Panc1 (cell line): ENCODE data around the gene FAAP20. TPM values are rescaled to one million over a fixed set of nuclear protein-coding genes. Genes with fewer than 3 reads are reported as not detected.

Source experiments
- ATAC-seq: fragments of 200-7000 bp; cut with Tn5 transposase; 2 replicates; pipeline ENCODE4 v1.9.1; 2020; ENCODE audit warnings: mild to moderate bottlenecking, moderate library complexity
- BruUV-seq: library from RNA; stranded (reverse); fragments of 400-500 nt; replicated peaks from 2 replicates; lab custom pipeline; 2021; lab: Mats Ljungman, UMichigan
- CTCF ChIA-PET: fragments of 300-600 bp; sonication (Branson Sonifier 250); formaldehyde crosslinking; loops from one replicate; lab custom pipeline; 2022; ENCODE audit warnings: antibody characterized with exemption; lab: Charles Lee
- POLR2A ChIA-PET: fragments of 300-600 bp; sonication (Branson Sonifier 250); formaldehyde crosslinking; loops from one replicate; lab custom pipeline; 2022; ENCODE audit warnings: antibody characterized with exemption; lab: Charles Lee
- DNase-seq: peaks from one replicate; pipeline ENCODE4 v3.0.0-alpha.2; 2010; ENCODE audit warnings: low read depth, low spot score
- H3K27ac ChIP-seq: 2 replicates; pipeline ENCODE4 v1.5.1; 2011; ENCODE audit warnings: mild to moderate bottlenecking, low read length, inconsistent platforms
- H3K27me3 ChIP-seq: fragments of 200-500 bp; sonication (Bioruptor generic); 2 replicates; pipeline ENCODE4 v1.6.0; 2014; ENCODE audit warnings: low read length, inconsistent platforms; ENCODE audit not compliant: control insufficient read depth, insufficient read depth
- H3K36me3 ChIP-seq: fragments of 200-500 bp; sonication (Bioruptor generic); 2 replicates; pipeline ENCODE4 v1.5.1; 2014; ENCODE audit warnings: inconsistent platforms, mild to moderate bottlenecking, low read length, moderate library complexity; ENCODE audit not compliant: control insufficient read depth, insufficient read depth
- H3K4me1 ChIP-seq: 2 replicates; pipeline ENCODE4 v1.5.1; 2011; ENCODE audit warnings: inconsistent platforms, mild to moderate bottlenecking, low read length, moderate library complexity; ENCODE audit not compliant: control insufficient read depth, insufficient read depth
- H3K4me3 ChIP-seq, 2 experiments: 2 replicates each; pipeline ENCODE4 v1.5.1; 2011 to 2012; ENCODE audit warnings: low read depth in 2 of 2, low read length in 2 of 2, mild to moderate bottlenecking in 2 of 2, inconsistent platforms in 1 of 2, moderate library complexity in 1 of 2
- H3K9me3 ChIP-seq: fragments of 200-500 bp; sonication (Bioruptor generic); 2 replicates; pipeline ENCODE4 v1.5.1; 2014; ENCODE audit warnings: low read depth, mild to moderate bottlenecking, inconsistent platforms, low read length, moderate library complexity; ENCODE audit not compliant: control insufficient read depth, insufficient read depth
- CTCF ChIP-seq: fragments of 450-650 bp; IDR thresholded peaks from 2 replicates; pipeline ENCODE4 v1.5.1; 2017; ENCODE audit warnings: mild to moderate bottlenecking
- POLR2AphosphoS5 ChIP-seq: IDR thresholded peaks from 2 replicates; pipeline ENCODE4 v1.6.1; 2012; ENCODE audit warnings: mild to moderate bottlenecking, low read depth, low read length, moderate library complexity
- SIN3A ChIP-seq: IDR thresholded peaks from 2 replicates; pipeline ENCODE4 v1.6.1; 2012; ENCODE audit warnings: low read depth, mild to moderate bottlenecking, low read length, moderate library complexity, borderline replicate concordance; ENCODE audit not compliant: insufficient read depth
- TCF7L2 ChIP-seq: IDR thresholded peaks from 2 replicates; pipeline ENCODE4 v1.6.1; 2011; ENCODE audit warnings: mild to moderate bottlenecking, low read depth, low read length, inconsistent platforms
- in situ Hi-C: cut with HindIII; loops from 2 replicates; pipeline ENCODE4 v1.10.0; 2016; ENCODE audit warnings: low sequenced_read_pairs, low pct_unique_long_range_greater_than_20kb
- intact Hi-C: fragments of 100-400 bp; cut with micrococcal nuclease; formaldehyde crosslinking; loops from one replicate; pipeline ENCODE4 v1.10.0; 2022; ENCODE audit not compliant: unreplicated experiment
- total RNA-seq: library from RNA; stranded (reverse); gene quantifications from one replicate; pipeline ENCODE4 v1.2.1, GENCODE V29; 2021; ENCODE audit not compliant: unreplicated experiment
- TF ChIP-seq, protein P1 (sequence below), 2 experiments: IDR thresholded peaks; 2 replicates each; pipeline ENCODE4 v1.6.1; 2011 to 2012; ENCODE audit warnings: low read depth in 2 of 2, control low read depth in 1 of 2, low read length in 1 of 2, mild to moderate bottlenecking in 1 of 2, moderate library complexity in 1 of 2; ENCODE audit not compliant: insufficient read depth in 1 of 2

The FAAP20 gene
- total RNA-seq, 1 experiment from 2014 or later, result 177 TPM

GRCh38 chr1:2179283-2180013 is 15.1 kb downstream of the FAAP20 start:
- ChIA-PET POLR2A (no interaction called here), CTCF (no interaction called here)
- Histone ChIP-seq H3K27ac (no peak overlapping the region), H3K4me1 (no peaks in the 10 kb centered on the region), H3K27me3 (no peaks in the 10 kb centered on the region), H3K9me3 (no peaks in the 10 kb centered on the region), H3K36me3 (no peaks in the 10 kb centered on the region), H3K4me3 (no peak overlapping the region)
- in situ Hi-C loops (no loop called here), intact Hi-C loops (no loop called here)
- DNase-seq, result no peak
- BruUV-seq, result no TSS peak
- TF ChIP-seq POLR2AphosphoS5 (no peak), TCF7L2 (no peak), SIN3A (no peak), CTCF (no peak)
- TF ChIP-seq, protein P1, sequence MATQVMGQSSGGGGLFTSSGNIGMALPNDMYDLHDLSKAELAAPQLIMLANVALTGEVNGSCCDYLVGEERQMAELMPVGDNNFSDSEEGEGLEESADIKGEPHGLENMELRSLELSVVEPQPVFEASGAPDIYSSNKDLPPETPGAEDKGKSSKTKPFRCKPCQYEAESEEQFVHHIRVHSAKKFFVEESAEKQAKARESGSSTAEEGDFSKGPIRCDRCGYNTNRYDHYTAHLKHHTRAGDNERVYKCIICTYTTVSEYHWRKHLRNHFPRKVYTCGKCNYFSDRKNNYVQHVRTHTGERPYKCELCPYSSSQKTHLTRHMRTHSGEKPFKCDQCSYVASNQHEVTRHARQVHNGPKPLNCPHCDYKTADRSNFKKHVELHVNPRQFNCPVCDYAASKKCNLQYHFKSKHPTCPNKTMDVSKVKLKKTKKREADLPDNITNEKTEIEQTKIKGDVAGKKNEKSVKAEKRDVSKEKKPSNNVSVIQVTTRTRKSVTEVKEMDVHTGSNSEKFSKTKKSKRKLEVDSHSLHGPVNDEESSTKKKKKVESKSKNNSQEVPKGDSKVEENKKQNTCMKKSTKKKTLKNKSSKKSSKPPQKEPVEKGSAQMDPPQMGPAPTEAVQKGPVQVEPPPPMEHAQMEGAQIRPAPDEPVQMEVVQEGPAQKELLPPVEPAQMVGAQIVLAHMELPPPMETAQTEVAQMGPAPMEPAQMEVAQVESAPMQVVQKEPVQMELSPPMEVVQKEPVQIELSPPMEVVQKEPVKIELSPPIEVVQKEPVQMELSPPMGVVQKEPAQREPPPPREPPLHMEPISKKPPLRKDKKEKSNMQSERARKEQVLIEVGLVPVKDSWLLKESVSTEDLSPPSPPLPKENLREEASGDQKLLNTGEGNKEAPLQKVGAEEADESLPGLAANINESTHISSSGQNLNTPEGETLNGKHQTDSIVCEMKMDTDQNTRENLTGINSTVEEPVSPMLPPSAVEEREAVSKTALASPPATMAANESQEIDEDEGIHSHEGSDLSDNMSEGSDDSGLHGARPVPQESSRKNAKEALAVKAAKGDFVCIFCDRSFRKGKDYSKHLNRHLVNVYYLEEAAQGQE (IDR thresholded peaks at IDR 0.05; ENCODE audit: insufficient read depth in 1 of 2, low read depth in 2 of 2, low read length in 1 of 2), result no peak
- no peak for ATAC-seq

DNA sequence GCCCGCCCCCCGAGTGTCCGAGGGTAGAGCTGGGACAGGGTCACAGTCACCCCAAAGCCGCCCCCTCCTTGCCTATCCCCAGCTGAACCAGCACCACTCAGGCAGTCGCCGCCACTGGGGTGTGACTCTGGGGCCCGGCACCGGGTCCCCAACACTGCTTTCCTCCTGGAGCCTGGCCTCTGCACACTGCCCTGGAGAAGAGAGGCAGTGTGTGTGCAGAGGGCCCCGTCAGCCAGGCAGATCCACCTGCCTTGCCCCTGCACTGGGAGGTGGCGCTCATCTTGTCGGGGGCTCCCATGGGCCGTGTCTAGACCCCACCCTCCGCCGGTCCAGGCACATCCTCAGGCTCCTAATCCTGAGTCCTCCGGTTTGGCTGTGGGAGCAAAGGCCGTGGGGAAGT is 15.7 kb downstream of the FAAP20 start:
- CTCF ChIA-PET, result no interaction called here
- TF ChIP-seq, protein P1 (IDR thresholded peaks at IDR 0.05; ENCODE audit: insufficient read depth in 1 of 2, low read depth in 2 of 2, low read length in 1 of 2), result no peak
- no peak for TF ChIP-seq POLR2AphosphoS5
- no peak for TF ChIP-seq SIN3A
- intact Hi-C loops (no loop called here), in situ Hi-C loops (no loop called here)
- no peaks in the 10 kb centered on the region for H3K27me3 ChIP-seq
- DNase-seq (no peak), ATAC-seq (no peak)
- no TSS peak for BruUV-seq
- no peaks in the 10 kb centered on the region for H3K36me3 ChIP-seq
- H3K4me3 ChIP-seq, result no peak overlapping the region
- POLR2A ChIA-PET, result no interaction called here
- no peaks in the 10 kb centered on the region for H3K4me1 ChIP-seq
- no peaks in the 10 kb centered on the region for H3K9me3 ChIP-seq
- H3K27ac ChIP-seq, result no peak overlapping the region
